ENCODE measurements around the gene DOK4.

- no peak for TF ChIP-seq POLR2A (IDR thresholded peaks at IDR 0.05)
- TF ChIP-seq CTCF (IDR thresholded peaks at IDR 0.05) = no peak
Observed at GRCh38 chr16:57482845-57483545, 3.3 kb downstream of the DOK4 start.

All from heart left ventricle (tissue), 13 donors.